RWPE2 (cell line): Measurements from ENCODE around the gene HDAC4.

Experiments
- ATAC-seq: fragments of 200-7000 bp; cut with Tn5 transposase; 3 replicates; pipeline ENCODE4 v1.9.1; 2021; ENCODE audit warnings: low read depth
- DNase-seq: peaks from one replicate; pipeline ENCODE4 v3.0.0-alpha.2; 2020; ENCODE audit warnings: low spot score
- H3K27ac ChIP-seq: fragments of 450-650 bp; 2 replicates; pipeline ENCODE4 v1.5.1; 2017; ENCODE audit warnings: mild to moderate bottlenecking; ENCODE audit not compliant: poor library complexity, severe bottlenecking
- H3K27me3 ChIP-seq: fragments of 250-450 bp; sonication (Bioruptor Pico); 2 replicates; pipeline ENCODE4 v1.5.1; 2021; ENCODE audit warnings: mild to moderate bottlenecking, moderate library complexity; ENCODE audit not compliant: insufficient read depth, poor library complexity, severe bottlenecking
- H3K36me3 ChIP-seq: fragments of 250-450 bp; sonication (Bioruptor Pico); 2 replicates; pipeline ENCODE4 v1.5.1; 2020; ENCODE audit warnings: low read depth, mild to moderate bottlenecking, moderate library complexity
- H3K4me1 ChIP-seq: fragments of 250-450 bp; sonication (Bioruptor Pico); 2 replicates; pipeline ENCODE4 v1.5.1; 2021; ENCODE audit warnings: mild to moderate bottlenecking, moderate library complexity; ENCODE audit not compliant: insufficient read depth, poor library complexity, severe bottlenecking
- H3K4me3 ChIP-seq: fragments of 250-450 bp; sonication (Bioruptor Pico); 2 replicates; pipeline ENCODE4 v1.5.1; 2021; ENCODE audit warnings: mild to moderate bottlenecking, moderate library complexity; ENCODE audit not compliant: severe bottlenecking
- H3K9me3 ChIP-seq: fragments of 250-450 bp; sonication (Bioruptor Pico); 2 replicates; pipeline ENCODE4 v1.5.1; 2021; ENCODE audit warnings: mild to moderate bottlenecking, moderate library complexity; ENCODE audit not compliant: severe bottlenecking
- CTCF ChIP-seq: fragments of 450-650 bp; IDR thresholded peaks from one replicate; pipeline ENCODE4 v1.5.1; 2017; ENCODE audit warnings: mild to moderate bottlenecking, moderate library complexity; ENCODE audit not compliant: poor library complexity, severe bottlenecking

Gene HDAC4

GRCh38 chr2:239194731-239195317, 206.0 kb downstream of the HDAC4 start:
- H3K36me3 ChIP-seq: no peaks in the 10 kb centered on the region
- no peaks in the 10 kb centered on the region for H3K9me3 ChIP-seq
- H3K27me3 ChIP-seq: no peaks in the 10 kb centered on the region
- no peaks in the 10 kb centered on the region for H3K4me1 ChIP-seq
- DNase-seq (no peak), ATAC-seq (no peak)
- TF ChIP-seq CTCF: no peak
- no peak overlapping the region for H3K4me3 ChIP-seq
- H3K27ac ChIP-seq: no peak overlapping the region

- no peaks in the 10 kb centered on the region for H3K4me1 ChIP-seq
- H3K4me3 ChIP-seq: no peak overlapping the region
- no peak; the same call in 2 of the 3 replicates for ATAC-seq
- no peak for TF ChIP-seq CTCF
- no peaks in the 10 kb centered on the region for H3K9me3 ChIP-seq
- H3K36me3 ChIP-seq: peaks cover 2% of the 10 kb centered on the region; the same call in 1 of the 2 replicates
- H3K27ac ChIP-seq: no peak overlapping the region
- no peak for DNase-seq
- H3K27me3 ChIP-seq: no peaks in the 10 kb centered on the region
These were observed 206.7 kb downstream of the HDAC4 start for GRCh38 chr2:239193925-239194677.

- no peak for TF ChIP-seq CTCF
These were observed 207.4 kb downstream of the HDAC4 start for GRCh38 chr2:239193401-239193811.

GRCh38 chr2:239192975-239193374, 207.8 kb downstream of the HDAC4 start:
- ATAC-seq (no peak), DNase-seq (no peak)
- H3K9me3 ChIP-seq: no peaks in the 10 kb centered on the region
- H3K4me3 ChIP-seq: no peak overlapping the region
- no peak overlapping the region for H3K27ac ChIP-seq
- no peaks in the 10 kb centered on the region for H3K4me1 ChIP-seq
- H3K27me3 ChIP-seq: no peaks in the 10 kb centered on the region
- H3K36me3 ChIP-seq: peaks cover 4% of the 10 kb centered on the region; the same call in 1 of the 2 replicates
- TF ChIP-seq CTCF: no peak

More at GRCh38 chr2:239193401-239193811, 207.4 kb downstream of the HDAC4 start:
- Histone ChIP-seq H3K4me1 (no peaks in the 10 kb centered on the region), H3K27ac (no peak overlapping the region), H3K9me3 (no peaks in the 10 kb centered on the region), H3K27me3 (no peaks in the 10 kb centered on the region), H3K4me3 (no peak overlapping the region), H3K36me3 (peaks cover 4% of the 10 kb centered on the region; the same call in 1 of the 2 replicates)
- DNase-seq (no peak), ATAC-seq (no peak)

GRCh38 chr2:239192456-239192855, 208.4 kb downstream of the HDAC4 start:
- no peak overlapping the region for H3K27ac ChIP-seq
- TF ChIP-seq CTCF: no peak
- DNase-seq (no peak), ATAC-seq (no peak)
- H3K4me1 ChIP-seq: no peaks in the 10 kb centered on the region
- H3K4me3 ChIP-seq: no peak overlapping the region
- peaks cover 4% of the 10 kb centered on the region; the same call in 1 of the 2 replicates for H3K36me3 ChIP-seq
- H3K27me3 ChIP-seq: no peaks in the 10 kb centered on the region
- no peaks in the 10 kb centered on the region for H3K9me3 ChIP-seq
